Spleen (tissue), 11 donors: ENCODE data around the gene ARHGAP30. TPM values are rescaled to one million over a fixed set of nuclear protein-coding genes. Genes with fewer than 3 reads are reported as not detected.

Experiments used
- DNase-seq: peaks from one replicate; pipeline ENCODE4 v3.0.0-alpha.2; 2020
- H3K27ac ChIP-seq, 8 donors: fragments of 200-600 bp; sonication (generic) in 7 of 8; 1 replicate in 4 of 8; 2 replicates in 4 of 8; pipeline versions ENCODE4 v1.5.0 to v1.8.0; 2016 to 2021; ENCODE audit warnings: inconsistent platforms in 4 of 8, mild to moderate bottlenecking in 4 of 8, moderate library complexity in 1 of 8
- H3K27me3 ChIP-seq, 7 donors: fragments of 200-600 bp; sonication (generic) in 6 of 7; replicated peaks in 1 of 7; 1 replicate in 4 of 7; 2 replicates in 3 of 7; pipeline versions ENCODE4 v1.5.0 to v1.8.0; 2016 to 2021; ENCODE audit warnings: inconsistent platforms in 3 of 7, mild to moderate bottlenecking in 1 of 7
- H3K36me3 ChIP-seq, 6 donors: fragments of 200-600 bp; sonication (generic) in 5 of 6; 1 replicate in 4 of 6; 2 replicates in 2 of 6; pipeline versions ENCODE4 v1.5.0 to v1.8.0; 2016 to 2021; ENCODE audit warnings: inconsistent platforms in 2 of 6
- H3K4me1 ChIP-seq, 6 donors: fragments of 200-600 bp; sonication (generic) in 5 of 6; 1 replicate in 3 of 6; 2 replicates in 3 of 6; pipeline versions ENCODE4 v1.5.0 to v1.8.0; 2016 to 2021; ENCODE audit warnings: inconsistent platforms in 3 of 6
- H3K4me3 ChIP-seq, 8 donors: fragments of 200-600 bp; sonication (generic) in 7 of 8; 1 replicate in 4 of 8; 2 replicates in 4 of 8; pipeline versions ENCODE4 v1.5.0 to v1.8.0; 2016 to 2021; ENCODE audit warnings: inconsistent platforms in 4 of 8, mild to moderate bottlenecking in 4 of 8, moderate library complexity in 2 of 8
- H3K9me3 ChIP-seq, 8 donors: fragments of 200-600 bp; sonication (generic) in 7 of 8; 1 replicate in 4 of 8; 2 replicates in 4 of 8; pipeline versions ENCODE4 v1.5.0 to v1.8.0; 2016 to 2021; ENCODE audit warnings: inconsistent platforms in 4 of 8
- POLR2A ChIP-seq, 3 donors: fragments of 450-650 bp; IDR thresholded peaks; one replicate each; pipeline ENCODE4 v1.5.1; 2017; ENCODE audit warnings: antibody characterized with exemption in 3 of 3, mild to moderate bottlenecking in 1 of 3
- POLR2AphosphoS5 ChIP-seq, 3 donors: sonication (generic); formaldehyde crosslinking; IDR thresholded peaks; one replicate each; pipeline ENCODE4 v1.5.1; 2017; ENCODE audit warnings: antibody characterized with exemption in 3 of 3
- WGBS, 5 donors: extraction: QIAGEN DNeasy Blood & Tissue Kit in 3 of 5; methylation state at CpG; one replicate each; pipeline versions ENCODE4 v1.1.5 to v1.1.7; 2013 to 2018; 5-methylcytosine and 5-hydroxymethylcytosine counted together
- intact Hi-C: fragments of 100-400 bp; cut with DNase I; formaldehyde crosslinking; loops from one replicate; pipeline ENCODE4 v1.15.0; 2023; ENCODE audit warnings: low total_unique reads
- polyA plus RNA-seq, 3 donors: library from polyadenylated mRNA; stranded (reverse); fragments of 200-250 nt; gene quantifications; one replicate each; pipeline ENCODE4 v1.2.1, GENCODE V29; 2013
- total RNA-seq, 7 donors: library from RNA; depleted of rRNA in 3 of 7; stranded (reverse); fragments of >200 nt in 3 of 7; fragmentation: NEBNext Ultra II Directional in 4 of 7; extraction: Animal tissue kit (Norgen Biotek cat#: 25700) in 4 of 7; gene quantifications; one replicate each; pipeline versions ENCODE4 v1.1.0 to v1.2.1, GENCODE V29; 2016 to 2021
- TF ChIP-seq, protein P1 (sequence below), 11 experiments: fragments of 200-600 bp in 7 of 11; fragments of 450-650 bp in 4 of 11; sonication (generic) in 4 of 11; IDR thresholded peaks in 8 of 11; conservative IDR thresholded peaks in 3 of 11; 1 replicate in 7 of 11; 2 replicates in 4 of 11; pipeline versions ENCODE4 v1.4.0 to v1.8.0; 2016 to 2021; ENCODE audit warnings: antibody characterized with exemption in 11 of 11, inconsistent platforms in 4 of 11, mild to moderate bottlenecking in 1 of 11
- donor health status: healthy with polysubstance abuse.
- donor health status: DM: no; HTN: no; CAD: no; lungs with moderate emphysema.
- donor health status: DM: no; HTN: no; CAD: no.
- donor health status: Bipolar disorder and iron deficiency.
- donor health status: healthy.
- donor health status: DM: no; HTN: no; CAD: no.
- donor health status: DM: yes; HTN: yes; CAD: no.

The ARHGAP30 gene
- total and polyA plus RNA-seq, 10 donors: 28.8 to 145 (median 120) TPM

DNA sequence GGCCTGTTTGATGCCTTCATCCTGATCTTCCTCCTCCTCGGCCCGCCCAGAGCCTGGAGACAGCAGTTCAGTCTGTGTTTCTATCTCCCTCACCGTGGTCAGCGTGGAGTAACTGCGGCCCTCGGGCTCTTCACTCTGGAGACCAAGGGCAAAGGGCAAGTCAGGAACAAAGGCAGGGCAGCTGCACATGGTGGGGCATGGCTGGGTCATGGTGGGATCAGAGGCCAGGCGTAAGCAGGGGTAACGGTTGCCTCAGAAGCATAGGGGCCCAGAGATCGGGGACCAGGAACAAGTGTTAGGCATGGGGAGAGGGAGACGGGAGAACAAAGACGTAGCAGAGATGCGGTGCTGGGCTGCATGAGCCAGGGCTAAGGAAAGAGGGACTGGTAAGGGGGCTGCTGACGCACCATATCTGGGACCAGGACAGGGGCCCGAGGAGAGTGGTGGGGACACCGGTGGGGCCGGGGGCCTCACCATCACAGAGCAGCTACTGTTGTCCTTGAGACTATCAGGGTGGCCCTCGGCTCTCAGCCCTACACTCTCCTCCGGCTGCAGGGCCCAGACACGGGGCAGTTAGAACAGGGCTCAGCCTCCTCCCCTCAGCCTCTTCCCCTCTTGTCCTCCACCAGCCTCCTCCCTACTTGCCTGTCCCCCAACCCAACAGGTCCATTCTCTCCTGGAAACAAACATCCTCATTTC is 3.2 kb upstream of the ARHGAP30 start:
- TF ChIP-seq, protein P1, sequence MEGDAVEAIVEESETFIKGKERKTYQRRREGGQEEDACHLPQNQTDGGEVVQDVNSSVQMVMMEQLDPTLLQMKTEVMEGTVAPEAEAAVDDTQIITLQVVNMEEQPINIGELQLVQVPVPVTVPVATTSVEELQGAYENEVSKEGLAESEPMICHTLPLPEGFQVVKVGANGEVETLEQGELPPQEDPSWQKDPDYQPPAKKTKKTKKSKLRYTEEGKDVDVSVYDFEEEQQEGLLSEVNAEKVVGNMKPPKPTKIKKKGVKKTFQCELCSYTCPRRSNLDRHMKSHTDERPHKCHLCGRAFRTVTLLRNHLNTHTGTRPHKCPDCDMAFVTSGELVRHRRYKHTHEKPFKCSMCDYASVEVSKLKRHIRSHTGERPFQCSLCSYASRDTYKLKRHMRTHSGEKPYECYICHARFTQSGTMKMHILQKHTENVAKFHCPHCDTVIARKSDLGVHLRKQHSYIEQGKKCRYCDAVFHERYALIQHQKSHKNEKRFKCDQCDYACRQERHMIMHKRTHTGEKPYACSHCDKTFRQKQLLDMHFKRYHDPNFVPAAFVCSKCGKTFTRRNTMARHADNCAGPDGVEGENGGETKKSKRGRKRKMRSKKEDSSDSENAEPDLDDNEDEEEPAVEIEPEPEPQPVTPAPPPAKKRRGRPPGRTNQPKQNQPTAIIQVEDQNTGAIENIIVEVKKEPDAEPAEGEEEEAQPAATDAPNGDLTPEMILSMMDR (IDR thresholded peaks at IDR 0.05 in 8 of 11, conservative IDR thresholded peaks at IDR 0.05 in 3 of 11): no peak
- TF ChIP-seq POLR2AphosphoS5 (IDR thresholded peaks at IDR 0.05) (no peak), POLR2A (IDR thresholded peaks at IDR 0.05) (no peak)
- Histone ChIP-seq H3K4me3 (no peak overlapping the region), H3K27ac (no peak overlapping the region), H3K27me3 (no peaks in the 10 kb centered on the region), H3K9me3 (no peaks in the 10 kb centered on the region), H3K36me3 (no peaks in the 10 kb centered on the region), H3K4me1 (peaks cover 0 to 39% (median 29%) of the 10 kb centered on the region in 6 donors)
- 91 to 96% (median 93%) methylated on average over 19 of the region's 19 CpGs for WGBS, 5 donors
- no peak for DNase-seq
- intact Hi-C loops: no loop called here

DNA sequence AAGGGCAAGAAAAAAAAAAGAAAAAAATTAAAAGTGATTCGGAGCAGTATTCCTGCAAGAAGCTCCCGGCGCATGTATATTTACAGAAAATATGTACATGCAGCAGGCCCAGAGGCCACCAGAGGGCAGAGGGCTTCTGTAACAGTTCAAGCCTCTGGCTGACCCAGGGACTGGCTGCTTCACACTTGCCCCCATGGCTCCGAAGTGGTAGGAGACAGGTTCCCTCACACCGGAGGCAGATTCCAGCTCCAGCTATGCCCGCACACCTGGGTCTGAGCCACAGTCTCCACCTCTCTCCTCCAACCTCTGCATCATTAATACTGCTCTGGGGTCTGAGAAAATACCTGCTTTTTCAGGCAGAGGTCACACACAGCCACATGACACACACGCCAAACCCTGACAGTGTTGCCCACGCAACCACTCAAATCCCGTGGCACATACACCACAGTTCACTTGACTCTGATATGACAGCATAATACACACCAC is 2.2 kb upstream of the ARHGAP30 start:
- intact Hi-C loops: no loop called here
- peak; percentile 89 for DNase-seq
- 61 to 74% (median 66%) methylated on average over 9 of the region's 9 CpGs for WGBS, 5 donors
- no peaks in the 10 kb centered on the region for H3K27me3 ChIP-seq
- peak overlapping the region in 1 of 8 donors; percentile 99 for H3K27ac ChIP-seq
- no peaks in the 10 kb centered on the region for H3K9me3 ChIP-seq
- H3K36me3 ChIP-seq: peaks cover 0 to 7% (median 0%) of the 10 kb centered on the region in 6 donors
- peaks cover 5 to 49% (median 38%) of the 10 kb centered on the region in 6 donors for H3K4me1 ChIP-seq
- TF ChIP-seq, protein P1 (IDR thresholded peaks at IDR 0.05 in 8 of 11, conservative IDR thresholded peaks at IDR 0.05 in 3 of 11): peak in 10 of 11 experiments; percentile 33 to 69 (median 62)
- TF ChIP-seq POLR2AphosphoS5 (IDR thresholded peaks at IDR 0.05): no peak
- H3K4me3 ChIP-seq: no peak overlapping the region

- intact Hi-C loops: no loop called here
- Histone ChIP-seq H3K36me3 (peaks cover 0 to 17% (median 0%) of the 10 kb centered on the region in 6 donors), H3K27ac (peak overlapping the region in 7 of 8 donors; percentile 73 to 99 (median 96)), H3K27me3 (no peaks in the 10 kb centered on the region), H3K4me3 (peak overlapping the region in 1 of 8 donors; percentile 80), H3K4me1 (peaks cover 16 to 61% (median 50%) of the 10 kb centered on the region in 6 donors), H3K9me3 (no peaks in the 10 kb centered on the region)
- TF ChIP-seq POLR2AphosphoS5 (IDR thresholded peaks at IDR 0.05): no peak
- no peak for TF ChIP-seq POLR2A (IDR thresholded peaks at IDR 0.05)
- TF ChIP-seq, protein P1 (IDR thresholded peaks at IDR 0.05 in 8 of 11, conservative IDR thresholded peaks at IDR 0.05 in 3 of 11): no peak
- DNase-seq: no peak
- 94 to 95% (median 94%) methylated on average over 4 of the region's 4 CpGs for WGBS, 5 donors
Observed at GRCh38 chr1:161070761-161071160, 1.1 kb upstream of the ARHGAP30 start.

GRCh38 chr1:161069241-161069640 is 450 bp downstream of the ARHGAP30 start:
- 15 to 28% (median 16%) methylated on average over 8 to 9 of the region's 9 CpGs for WGBS, 5 donors
- H3K4me1 ChIP-seq: peaks cover 16 to 76% (median 64%) of the 10 kb centered on the region in 6 donors
- peak overlapping the region; percentile 73 to 99 (median 96) for H3K27ac ChIP-seq
- DNase-seq: no peak
- H3K27me3 ChIP-seq: no peaks in the 10 kb centered on the region
- peaks cover 0 to 29% (median 0%) of the 10 kb centered on the region in 6 donors for H3K36me3 ChIP-seq
- H3K9me3 ChIP-seq: no peaks in the 10 kb centered on the region
- peak overlapping the region; percentile 43 to 96 (median 79) for H3K4me3 ChIP-seq
- intact Hi-C loops: no loop called here
- TF ChIP-seq, protein P1 (IDR thresholded peaks at IDR 0.05 in 8 of 11, conservative IDR thresholded peaks at IDR 0.05 in 3 of 11): no peak
- TF ChIP-seq POLR2A (IDR thresholded peaks at IDR 0.05) (no peak), POLR2AphosphoS5 (IDR thresholded peaks at IDR 0.05) (no peak)
